ENCODE data around the gene RAP1GAP2.

GRCh38 chr17:2750721-2751120 lies 45.5 kb upstream of the RAP1GAP2 start:
- no peak for TF ChIP-seq CTCF (conservative IDR thresholded peaks at IDR 0.05; ENCODE audit: low read length)
- no peak for TF ChIP-seq EZH2phosphoT487 (IDR thresholded peaks at IDR 0.05; ENCODE audit: borderline replicate concordance, low read depth, low read length)
